DND-41 (cell line): Measurements from ENCODE around the gene TMEM185A.

ENCODE experiments used
- EZH2 ChIP-seq: IDR thresholded peaks from 3 replicates; pipeline ENCODE4 v1.6.1; 2012; ENCODE audit warnings: borderline replicate concordance, low read depth, mild to moderate bottlenecking, moderate library complexity, low read length, inconsistent platforms; ENCODE audit not compliant: severe bottlenecking
- TF ChIP-seq, protein P1 (sequence below): IDR thresholded peaks from 2 replicates; pipeline ENCODE4 v1.5.1; 2012; ENCODE audit warnings: borderline replicate concordance, low read length, moderate library complexity, mild to moderate bottlenecking; ENCODE audit not compliant: poor library complexity, severe bottlenecking; ENCODE audit errors: extremely low read depth

DNA sequence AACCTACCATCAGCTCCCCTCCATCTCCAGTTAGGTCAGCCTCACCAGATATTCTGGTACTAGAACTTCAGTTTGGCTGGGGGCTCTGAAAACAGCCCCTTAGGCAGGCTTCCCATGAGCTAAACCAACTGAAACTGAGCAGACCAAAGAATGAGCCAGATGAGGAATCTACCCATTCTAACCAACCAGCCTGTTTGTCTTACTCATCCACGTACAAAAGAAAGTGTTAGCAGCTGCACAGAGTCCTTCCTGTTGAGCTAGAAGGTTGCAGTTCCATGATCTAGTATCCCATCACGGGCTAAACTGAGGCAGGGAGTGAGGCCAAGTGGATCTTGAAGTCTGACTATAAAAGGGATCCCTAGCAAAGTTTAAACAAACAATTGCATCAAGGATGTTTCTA is 61.8 kb downstream of the TMEM185A start:
- TF ChIP-seq EZH2, result no peak
- TF ChIP-seq, protein P1, sequence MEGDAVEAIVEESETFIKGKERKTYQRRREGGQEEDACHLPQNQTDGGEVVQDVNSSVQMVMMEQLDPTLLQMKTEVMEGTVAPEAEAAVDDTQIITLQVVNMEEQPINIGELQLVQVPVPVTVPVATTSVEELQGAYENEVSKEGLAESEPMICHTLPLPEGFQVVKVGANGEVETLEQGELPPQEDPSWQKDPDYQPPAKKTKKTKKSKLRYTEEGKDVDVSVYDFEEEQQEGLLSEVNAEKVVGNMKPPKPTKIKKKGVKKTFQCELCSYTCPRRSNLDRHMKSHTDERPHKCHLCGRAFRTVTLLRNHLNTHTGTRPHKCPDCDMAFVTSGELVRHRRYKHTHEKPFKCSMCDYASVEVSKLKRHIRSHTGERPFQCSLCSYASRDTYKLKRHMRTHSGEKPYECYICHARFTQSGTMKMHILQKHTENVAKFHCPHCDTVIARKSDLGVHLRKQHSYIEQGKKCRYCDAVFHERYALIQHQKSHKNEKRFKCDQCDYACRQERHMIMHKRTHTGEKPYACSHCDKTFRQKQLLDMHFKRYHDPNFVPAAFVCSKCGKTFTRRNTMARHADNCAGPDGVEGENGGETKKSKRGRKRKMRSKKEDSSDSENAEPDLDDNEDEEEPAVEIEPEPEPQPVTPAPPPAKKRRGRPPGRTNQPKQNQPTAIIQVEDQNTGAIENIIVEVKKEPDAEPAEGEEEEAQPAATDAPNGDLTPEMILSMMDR, result no peak
